HG03378 (cell line): ENCODE measurements around the gene CFAP97.

Experiments
- ATAC-seq: cut with Tn5 transposase; IDR thresholded peaks from one replicate; pipeline ENCODE4 v1.9.1; 2021; ENCODE audit warnings: mild to moderate bottlenecking, moderate library complexity; ENCODE audit not compliant: unreplicated experiment

CFAP97 gene

DNA sequence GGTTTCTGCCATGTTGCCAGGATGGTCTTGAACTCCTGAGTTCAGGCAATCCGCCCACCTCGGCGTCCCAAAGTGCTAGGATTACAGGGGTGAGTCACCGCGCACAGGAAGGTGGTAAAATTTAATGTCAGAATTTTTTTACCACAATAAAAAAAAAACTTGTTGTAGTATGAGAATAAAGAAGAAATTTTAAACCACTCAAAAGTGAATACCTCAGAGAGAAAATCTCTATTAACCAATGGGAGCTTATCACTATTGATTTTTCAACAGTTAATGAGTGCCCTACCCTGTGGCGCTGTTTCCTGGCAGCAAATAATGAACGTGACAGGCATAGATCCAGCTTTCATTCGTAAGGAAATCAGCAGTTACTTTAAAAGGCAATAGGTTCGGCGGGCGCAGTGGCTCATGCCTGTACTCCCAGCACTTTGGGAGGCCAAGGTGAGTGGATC is 93.4 kb downstream of the CFAP97 start:
- ATAC-seq: no peak

DNA sequence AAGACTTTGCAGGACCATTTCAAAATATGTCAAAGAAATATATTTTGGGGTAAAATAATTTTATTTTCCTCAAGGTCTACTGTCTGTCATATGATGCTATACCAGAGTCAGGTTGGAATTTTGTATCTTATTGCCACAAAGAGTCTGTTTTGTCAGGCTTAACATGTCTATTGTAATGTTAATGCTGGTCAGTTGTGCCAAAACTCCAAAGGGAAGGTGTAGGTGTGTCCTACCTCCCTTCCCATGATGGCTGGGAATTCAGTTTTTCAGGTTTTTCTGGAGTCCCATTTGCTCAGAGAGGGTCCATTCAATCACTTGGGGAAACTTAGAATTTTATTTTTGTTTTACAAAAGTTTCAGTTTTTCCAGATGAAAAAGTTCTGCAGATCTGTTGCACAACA is 94.1 kb downstream of the CFAP97 start:
- ATAC-seq: no peak
